Measurements from ENCODE around the gene MANBA.
"Not testable (repeated sequence)": the region's sequence is repeated elsewhere in the genome, so short reads cannot be mapped to it uniquely, and the experiment has no call there.

The MANBA gene

GRCh38 chr4:102772738-102773340 lies 12.1 kb upstream of the MANBA start:
- no peak for DNase-seq
- H3K27me3 ChIP-seq (replicated peaks; ENCODE audit: control insufficient read depth, insufficient read depth, low read length, poor library complexity, severe bottlenecking): no peaks in the 10 kb centered on the region
- no peaks in the 10 kb centered on the region for H3K36me3 ChIP-seq (ENCODE audit: control insufficient read depth, insufficient read depth, low read length)
- no peaks in the 10 kb centered on the region for H3K4me1 ChIP-seq (ENCODE audit: control insufficient read depth, insufficient read depth, low read length, poor library complexity, severe bottlenecking)
- H3K27ac ChIP-seq (ENCODE audit: insufficient read depth, low read length, poor library complexity, severe bottlenecking): no peak overlapping the region
- no peaks in the 10 kb centered on the region for H3K9me3 ChIP-seq (ENCODE audit: control insufficient read depth, low read length)
- no peak overlapping the region for H3K4me3 ChIP-seq (ENCODE audit: insufficient read depth, low read depth, low read length, poor library complexity, severe bottlenecking)

DNA sequence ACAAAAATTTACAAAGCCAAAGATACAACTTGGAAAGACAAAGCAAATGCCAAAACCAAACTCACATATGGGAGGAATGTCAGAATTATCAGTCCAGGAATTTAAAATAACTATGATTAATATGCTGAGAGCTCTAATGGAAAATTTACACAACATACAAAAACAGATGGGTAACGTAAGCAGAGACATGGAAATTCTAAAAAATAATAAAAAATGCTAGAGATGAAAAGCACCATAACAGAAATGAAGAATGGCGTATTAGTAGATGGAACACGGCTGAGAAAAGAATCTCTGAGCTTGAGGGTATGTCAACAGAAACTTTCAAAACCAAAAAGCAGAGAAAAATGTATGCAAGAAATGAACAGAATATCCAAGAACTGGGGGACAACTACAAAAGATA lies 4.1 kb upstream of the MANBA start:
- peaks cover 2% of the 10 kb centered on the region for H3K4me1 ChIP-seq (ENCODE audit: control insufficient read depth, insufficient read depth, low read length, poor library complexity, severe bottlenecking)
- no peak overlapping the region for H3K27ac ChIP-seq (ENCODE audit: insufficient read depth, low read length, poor library complexity, severe bottlenecking)
- no peak for DNase-seq
- H3K9me3 ChIP-seq (ENCODE audit: control insufficient read depth, low read length): no peaks in the 10 kb centered on the region
- no peak overlapping the region for H3K4me3 ChIP-seq (ENCODE audit: insufficient read depth, low read depth, low read length, poor library complexity, severe bottlenecking)
- H3K36me3 ChIP-seq (ENCODE audit: control insufficient read depth, insufficient read depth, low read length): no peaks in the 10 kb centered on the region
- H3K27me3 ChIP-seq (replicated peaks; ENCODE audit: control insufficient read depth, insufficient read depth, low read length, poor library complexity, severe bottlenecking): no peaks in the 10 kb centered on the region

DNA sequence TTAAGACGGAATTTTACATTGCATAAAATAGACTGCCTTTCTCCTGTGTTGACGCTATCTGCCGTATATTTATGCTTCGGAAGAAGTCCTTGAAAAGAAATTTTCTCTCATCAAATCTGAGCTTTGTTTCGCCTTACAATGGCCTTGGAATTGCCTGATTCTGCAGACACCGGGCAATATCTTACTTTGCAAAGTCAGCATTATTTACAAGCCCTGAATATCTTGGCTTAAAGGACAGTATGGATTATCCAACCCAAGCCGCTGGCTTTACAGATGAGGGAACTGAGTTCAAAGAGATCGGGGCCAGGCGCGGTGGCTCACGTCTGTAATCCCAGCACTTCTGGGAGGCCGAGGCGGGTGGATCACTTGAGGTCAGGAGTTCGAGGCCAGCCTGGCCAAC lies 1.1 kb upstream of the MANBA start:
- Histone ChIP-seq H3K27ac (ENCODE audit: insufficient read depth, low read length, poor library complexity, severe bottlenecking) (no peak overlapping the region), H3K9me3 (ENCODE audit: control insufficient read depth, low read length) (no peaks in the 10 kb centered on the region), H3K27me3 (replicated peaks; ENCODE audit: control insufficient read depth, insufficient read depth, low read length, poor library complexity, severe bottlenecking) (no peaks in the 10 kb centered on the region), H3K4me1 (ENCODE audit: control insufficient read depth, insufficient read depth, low read length, poor library complexity, severe bottlenecking) (peaks cover 3% of the 10 kb centered on the region), H3K36me3 (ENCODE audit: control insufficient read depth, insufficient read depth, low read length) (no peaks in the 10 kb centered on the region), H3K4me3 (ENCODE audit: insufficient read depth, low read depth, low read length, poor library complexity, severe bottlenecking) (no peak overlapping the region)
- no peak for DNase-seq

- H3K4me1 ChIP-seq (ENCODE audit: control insufficient read depth, insufficient read depth, low read length, poor library complexity, severe bottlenecking): peaks cover 3% of the 10 kb centered on the region
- H3K27me3 ChIP-seq (replicated peaks; ENCODE audit: control insufficient read depth, insufficient read depth, low read length, poor library complexity, severe bottlenecking): no peaks in the 10 kb centered on the region
- peak in 1 of 3 donors; percentile 5 for DNase-seq
- H3K4me3 ChIP-seq (ENCODE audit: insufficient read depth, low read depth, low read length, poor library complexity, severe bottlenecking): peak overlapping the region; percentile 89
- no peaks in the 10 kb centered on the region for H3K36me3 ChIP-seq (ENCODE audit: control insufficient read depth, insufficient read depth, low read length)
- no peaks in the 10 kb centered on the region for H3K9me3 ChIP-seq (ENCODE audit: control insufficient read depth, low read length)
- peak overlapping the region; percentile 61 for H3K27ac ChIP-seq (ENCODE audit: insufficient read depth, low read length, poor library complexity, severe bottlenecking)
Measured at GRCh38 chr4:102761296-102761701, 531 bp upstream of the MANBA start.

DNA sequence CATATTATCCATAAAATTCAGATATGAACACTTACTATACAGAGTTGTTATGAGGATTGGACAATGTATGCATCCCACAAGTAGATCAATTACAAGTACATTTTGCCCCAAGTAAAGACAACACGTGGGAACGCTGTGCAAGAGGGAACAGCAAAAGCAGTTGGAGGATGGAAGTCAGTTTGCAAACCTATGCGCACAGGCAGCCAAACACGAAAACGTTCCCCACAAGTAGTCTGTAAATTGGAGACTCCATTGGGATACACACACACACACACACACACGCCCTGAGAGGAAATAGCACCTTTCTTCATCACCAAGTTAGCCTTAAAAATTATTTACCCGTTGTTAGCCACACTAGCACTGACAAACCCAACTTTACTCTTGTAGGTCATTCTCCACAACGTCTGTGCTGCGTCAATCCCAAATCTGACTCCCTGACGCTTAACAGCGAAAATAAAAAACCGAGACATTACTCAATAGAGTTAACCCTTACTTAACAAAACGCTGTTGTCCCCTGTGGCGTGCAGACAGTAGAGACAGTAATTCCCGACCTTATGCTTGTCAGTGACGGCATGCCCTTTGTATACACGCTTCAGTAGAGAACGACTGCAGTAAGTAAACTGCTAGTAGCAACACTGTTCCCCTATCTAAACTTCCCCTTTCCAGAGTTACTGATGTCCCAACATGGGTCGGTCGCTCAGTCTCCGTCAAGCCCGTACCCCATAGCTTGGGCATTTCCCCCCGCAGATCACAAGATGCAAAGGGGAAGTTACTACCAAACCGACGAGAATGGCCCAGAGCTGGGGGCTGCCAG lies 730 bp downstream of the MANBA start:
- Histone ChIP-seq H3K27me3 (replicated peaks; ENCODE audit: control insufficient read depth, insufficient read depth, low read length, poor library complexity, severe bottlenecking) (no peaks in the 10 kb centered on the region), H3K36me3 (ENCODE audit: control insufficient read depth, insufficient read depth, low read length) (no peaks in the 10 kb centered on the region), H3K4me3 (ENCODE audit: insufficient read depth, low read depth, low read length, poor library complexity, severe bottlenecking) (peak overlapping the region; percentile 89), H3K27ac (ENCODE audit: insufficient read depth, low read length, poor library complexity, severe bottlenecking) (peak overlapping the region; percentile 61), H3K9me3 (ENCODE audit: control insufficient read depth, low read length) (no peaks in the 10 kb centered on the region), H3K4me1 (ENCODE audit: control insufficient read depth, insufficient read depth, low read length, poor library complexity, severe bottlenecking) (peaks cover 3% of the 10 kb centered on the region)
- DNase-seq: peak in 1 of 3 donors; percentile 41

GRCh38 chr4:102758241-102759160 lies 2.3 kb downstream of the MANBA start:
- Histone ChIP-seq H3K4me1 (ENCODE audit: control insufficient read depth, insufficient read depth, low read length, poor library complexity, severe bottlenecking) (peaks cover 3% of the 10 kb centered on the region), H3K9me3 (ENCODE audit: control insufficient read depth, low read length) (no peaks in the 10 kb centered on the region), H3K36me3 (ENCODE audit: control insufficient read depth, insufficient read depth, low read length) (no peaks in the 10 kb centered on the region), H3K27ac (ENCODE audit: insufficient read depth, low read length, poor library complexity, severe bottlenecking) (no peak overlapping the region), H3K27me3 (replicated peaks; ENCODE audit: control insufficient read depth, insufficient read depth, low read length, poor library complexity, severe bottlenecking) (no peaks in the 10 kb centered on the region), H3K4me3 (ENCODE audit: insufficient read depth, low read depth, low read length, poor library complexity, severe bottlenecking) (no peak overlapping the region)
- no peak for DNase-seq

DNA sequence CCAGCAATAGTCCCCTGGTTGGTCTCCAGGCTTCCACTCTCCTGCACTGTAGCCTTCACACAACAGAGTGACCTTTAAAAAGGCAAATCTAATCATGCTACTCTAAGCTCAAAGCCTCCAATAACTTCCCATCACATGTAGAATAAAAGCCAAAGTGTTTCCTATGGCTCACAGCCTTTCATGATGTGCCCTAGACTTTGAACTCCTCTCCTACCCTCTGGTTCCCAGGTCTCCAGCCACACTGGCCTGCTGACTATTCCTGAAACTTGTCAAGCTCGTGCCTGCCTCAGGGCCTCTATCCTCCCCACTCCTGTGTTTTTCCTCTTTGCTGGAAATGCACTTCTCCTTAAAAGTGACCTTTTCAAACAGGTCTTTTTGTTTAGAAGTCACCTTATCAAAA lies 3.1 kb downstream of the MANBA start:
- H3K27ac ChIP-seq (ENCODE audit: insufficient read depth, low read length, poor library complexity, severe bottlenecking): no peak overlapping the region
- no peak for DNase-seq
- no peaks in the 10 kb centered on the region for H3K27me3 ChIP-seq (replicated peaks; ENCODE audit: control insufficient read depth, insufficient read depth, low read length, poor library complexity, severe bottlenecking)
- no peaks in the 10 kb centered on the region for H3K36me3 ChIP-seq (ENCODE audit: control insufficient read depth, insufficient read depth, low read length)
- no peaks in the 10 kb centered on the region for H3K9me3 ChIP-seq (ENCODE audit: control insufficient read depth, low read length)
- H3K4me1 ChIP-seq (ENCODE audit: control insufficient read depth, insufficient read depth, low read length, poor library complexity, severe bottlenecking): peaks cover 3% of the 10 kb centered on the region
- no peak overlapping the region for H3K4me3 ChIP-seq (ENCODE audit: insufficient read depth, low read depth, low read length, poor library complexity, severe bottlenecking)

DNA sequence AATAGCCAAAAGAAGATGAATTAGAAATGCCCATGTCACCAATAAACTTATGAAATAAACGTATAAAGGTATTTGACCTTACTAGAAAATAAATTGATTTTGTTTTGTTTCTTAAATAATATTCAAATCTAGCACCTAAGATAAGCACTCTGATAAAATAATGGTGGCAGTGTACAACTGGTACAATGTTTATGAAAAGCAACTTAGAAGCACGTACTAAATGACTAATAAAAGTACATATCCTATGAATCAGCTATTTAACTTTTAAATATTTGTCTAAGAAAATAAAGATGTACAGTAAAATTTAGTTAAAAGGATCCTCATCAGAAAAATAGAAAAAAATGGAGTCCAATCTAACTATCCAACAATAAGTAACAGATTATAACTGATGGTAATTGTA lies 6.7 kb downstream of the MANBA start:
- no peak overlapping the region for H3K4me3 ChIP-seq (ENCODE audit: insufficient read depth, low read depth, low read length, poor library complexity, severe bottlenecking)
- H3K4me1 ChIP-seq (ENCODE audit: control insufficient read depth, insufficient read depth, low read length, poor library complexity, severe bottlenecking): no peaks in the 10 kb centered on the region
- H3K27ac ChIP-seq (ENCODE audit: insufficient read depth, low read length, poor library complexity, severe bottlenecking): no peak overlapping the region
- H3K9me3 ChIP-seq (ENCODE audit: control insufficient read depth, low read length): no peaks in the 10 kb centered on the region
- no peaks in the 10 kb centered on the region for H3K27me3 ChIP-seq (replicated peaks; ENCODE audit: control insufficient read depth, insufficient read depth, low read length, poor library complexity, severe bottlenecking)
- no peaks in the 10 kb centered on the region for H3K36me3 ChIP-seq (ENCODE audit: control insufficient read depth, insufficient read depth, low read length)
- no peak for DNase-seq

GRCh38 chr4:102751941-102752340 lies 8.8 kb downstream of the MANBA start:
- H3K4me1 ChIP-seq (ENCODE audit: control insufficient read depth, insufficient read depth, low read length, poor library complexity, severe bottlenecking): no peaks in the 10 kb centered on the region
- H3K9me3 ChIP-seq (ENCODE audit: control insufficient read depth, low read length): no peaks in the 10 kb centered on the region
- no peaks in the 10 kb centered on the region for H3K27me3 ChIP-seq (replicated peaks; ENCODE audit: control insufficient read depth, insufficient read depth, low read length, poor library complexity, severe bottlenecking)
- peaks cover 4% of the 10 kb centered on the region for H3K36me3 ChIP-seq (ENCODE audit: control insufficient read depth, insufficient read depth, low read length)
- no peak overlapping the region for H3K27ac ChIP-seq (ENCODE audit: insufficient read depth, low read length, poor library complexity, severe bottlenecking)
- DNase-seq: no peak
- no peak overlapping the region for H3K4me3 ChIP-seq (ENCODE audit: insufficient read depth, low read depth, low read length, poor library complexity, severe bottlenecking)

GRCh38 chr4:102743352-102743751 lies 17.4 kb downstream of the MANBA start:
- not testable (repeated sequence) for H3K4me3 ChIP-seq (ENCODE audit: insufficient read depth, low read depth, low read length, poor library complexity, severe bottlenecking); H3K27me3 ChIP-seq (replicated peaks; ENCODE audit: control insufficient read depth, insufficient read depth, low read length, poor library complexity, severe bottlenecking); DNase-seq; H3K9me3 ChIP-seq (ENCODE audit: control insufficient read depth, low read length); H3K36me3 ChIP-seq (ENCODE audit: control insufficient read depth, insufficient read depth, low read length); H3K27ac ChIP-seq (ENCODE audit: insufficient read depth, low read length, poor library complexity, severe bottlenecking); H3K4me1 ChIP-seq (ENCODE audit: control insufficient read depth, insufficient read depth, low read length, poor library complexity, severe bottlenecking)
